T-cell (primary cell): Measurements from ENCODE around the gene FAM20C. TPM values are rescaled to one million over a fixed set of nuclear protein-coding genes. Genes with fewer than 3 reads are reported as not detected.

ENCODE experiments used
- ATAC-seq, 4 experiments: fragments of 200-7000 bp in 3 of 4; fragments of 150-1000 bp in 1 of 4; cut with Tn5 transposase; replicated peaks in 1 of 4; 1 replicate in 3 of 4; 2 replicates in 1 of 4; pipeline ENCODE4 v1.10.0; 2021; ENCODE audit warnings: moderate library complexity in 3 of 4, mild to moderate bottlenecking in 2 of 4, moderate number of reproducible peaks in 1 of 4
- CTCF ChIA-PET, 2 donors: fragments of 300-600 bp; sonication (Branson Sonifier 250); formaldehyde crosslinking; loops; one replicate each; lab custom pipeline; 2022; ENCODE audit warnings: antibody characterized with exemption in 2 of 2; lab: Charles Lee
- POLR2A ChIA-PET, 2 donors: fragments of 300-600 bp; sonication (Branson Sonifier 250); formaldehyde crosslinking; loops; one replicate each; lab custom pipeline; 2022; ENCODE audit warnings: antibody characterized with exemption in 2 of 2; lab: Charles Lee
- DNase-seq, 35 experiments: peaks; one replicate each; pipeline versions ENCODE4 v3.0.0 to v3.0.0-alpha.2; 2013 to 2023
- H3K27ac ChIP-seq: one replicate; pipeline ENCODE4 v1.5.1; 2013; ENCODE audit warnings: low read length
- H3K27me3 ChIP-seq, 2 experiments: replicated peaks in 1 of 2; 1 replicate in 1 of 2; 2 replicates in 1 of 2; pipeline versions ENCODE4 v1.6.1 to v1.7.0; 2013; ENCODE audit warnings: low read length in 1 of 2, mixed read lengths in 1 of 2; ENCODE audit not compliant: control insufficient read depth in 2 of 2, insufficient read depth in 2 of 2; ENCODE audit errors: extremely low read depth in 1 of 2
- H3K36me3 ChIP-seq, 2 donors: 1 replicate in 1 of 2; 2 replicates in 1 of 2; pipeline versions ENCODE4 v1.6.1 to v1.7.0; 2013; ENCODE audit warnings: low read length in 1 of 2; ENCODE audit not compliant: control insufficient read depth in 2 of 2, insufficient read depth in 1 of 2; ENCODE audit errors: extremely low read depth in 1 of 2
- H3K4me1 ChIP-seq, 2 experiments: 1 replicate in 1 of 2; 2 replicates in 1 of 2; pipeline versions ENCODE4 v1.6.1 to v1.7.0; 2013; ENCODE audit warnings: low read length in 2 of 2, mixed read lengths in 1 of 2; ENCODE audit not compliant: insufficient read depth in 2 of 2, control insufficient read depth in 1 of 2; ENCODE audit errors: extremely low read depth in 1 of 2
- H3K4me3 ChIP-seq, 2 donors: 1 replicate in 1 of 2; 2 replicates in 1 of 2; pipeline versions ENCODE4 v1.5.1 to v1.7.0; 2013; ENCODE audit warnings: mild to moderate bottlenecking in 2 of 2, low read length in 1 of 2, moderate library complexity in 1 of 2; ENCODE audit not compliant: control insufficient read depth in 1 of 2; ENCODE audit errors: extremely low read depth in 1 of 2
- H3K9me3 ChIP-seq: 2 replicates; pipeline ENCODE4 v1.7.0; 2013
- H3K27ac Mint-ChIP-seq, 2 donors: one replicate each; pipeline ENCODE4 v1.8.0; 2020 to 2021; ENCODE audit warnings: mild to moderate bottlenecking in 2 of 2, mixed read lengths in 2 of 2
- H3K27me3 Mint-ChIP-seq, 2 donors: one replicate each; pipeline ENCODE4 v1.8.0; 2021 to 2022; ENCODE audit warnings: mixed read lengths in 2 of 2
- H3K36me3 Mint-ChIP-seq: one replicate; pipeline ENCODE4 v1.8.0; 2021; ENCODE audit warnings: mixed read lengths
- H3K4me1 Mint-ChIP-seq, 3 donors: one replicate each; pipeline ENCODE4 v1.8.0; 2020 to 2022; ENCODE audit warnings: mixed read lengths in 3 of 3, mild to moderate bottlenecking in 1 of 3
- H3K4me3 Mint-ChIP-seq, 3 donors: one replicate each; pipeline ENCODE4 v1.8.0; 2020 to 2022; ENCODE audit warnings: mild to moderate bottlenecking in 3 of 3, mixed read lengths in 3 of 3, moderate library complexity in 3 of 3
- H3K9me3 Mint-ChIP-seq, 3 donors: one replicate each; pipeline ENCODE4 v1.8.0; 2020 to 2022; ENCODE audit warnings: mixed read lengths in 3 of 3
- WGBS: methylation state at CpG from one replicate; pipeline ENCODE4 v1.1.5; 2013; ENCODE audit warnings: missing lambda C conversion rate; ENCODE audit not compliant: insufficient coverage; 5-methylcytosine and 5-hydroxymethylcytosine counted together
- total RNA-seq, 35 experiments: library from RNA in 6 of 35; stranded (reverse) in 6 of 35; fragments of 120-200 nt in 1 of 35; gene quantifications; one replicate each; pipeline versions ENCODE4 v1.2.1 to v1.2.4 and lab custom pipeline; 2013 to 2026

Gene FAM20C
- total RNA-seq, 5 donors from 2014 or later (not counting 1 experiment from before 2014, with no cell fraction given), result 0.18 to 2.0 (median 1.2) TPM

- Histone ChIP-seq H3K4me1 (no peaks in the 10 kb centered on the region), H3K9me3 (no peaks in the 10 kb centered on the region), H3K4me3 (no peak overlapping the region), H3K36me3 (no peaks in the 10 kb centered on the region), H3K27ac (no peak overlapping the region), H3K27me3 (peaks cover 0 to 35% of the 10 kb centered on the region in 2 experiments)
- DNase-seq (no peak), ATAC-seq (no peak)
- Mint-ChIP-seq H3K36me3 (no peaks in the 10 kb centered on the region), H3K27me3 (peaks cover 0 to 12% of the 10 kb centered on the region in 2 donors), H3K4me3 (no peak overlapping the region), H3K9me3 (peaks cover 0 to 5% (median 0%) of the 10 kb centered on the region in 3 donors), H3K4me1 (no peaks in the 10 kb centered on the region), H3K27ac (no peak overlapping the region)
- POLR2A ChIA-PET, result no interaction called here
- CTCF ChIA-PET, result no interaction called here
- WGBS, result 82% methylated on average over 23 of the region's 24 CpGs
These were observed 111.7 kb downstream of the FAM20C start for GRCh38 chr7:303884-304573.

- WGBS, result 86% methylated on average over 14 of the region's 19 CpGs
- Mint-ChIP-seq H3K4me3 (no peak overlapping the region), H3K9me3 (peaks cover 0 to 5% (median 0%) of the 10 kb centered on the region in 3 donors), H3K36me3 (no peaks in the 10 kb centered on the region), H3K27ac (no peak overlapping the region), H3K27me3 (peaks cover 5 to 18% of the 10 kb centered on the region in 2 donors), H3K4me1 (no peaks in the 10 kb centered on the region)
- Histone ChIP-seq H3K9me3 (no peaks in the 10 kb centered on the region), H3K27ac (no peak overlapping the region), H3K36me3 (no peaks in the 10 kb centered on the region), H3K4me3 (no peak overlapping the region), H3K4me1 (no peaks in the 10 kb centered on the region), H3K27me3 (peaks cover 0 to 36% of the 10 kb centered on the region in 2 experiments)
- ChIA-PET CTCF (no interaction called here), POLR2A (interaction anchor here in 1 of 2 donors (0.6 kb wide), 1 partner anchor 489 kb away, joined by 4 read pairs; no protein-coding TSS in a partner anchor)
- DNase-seq (no peak), ATAC-seq (no peak)
These were observed 112.4 kb downstream of the FAM20C start for GRCh38 chr7:304574-305409.

GRCh38 chr7:305410-306151 lies 113.2 kb downstream of the FAM20C start:
- ATAC-seq (no peak), DNase-seq (no peak)
- POLR2A ChIA-PET, result interaction anchor here in 1 of 2 donors (0.6 kb wide), 1 partner anchor 489 kb away, joined by 4 read pairs; no protein-coding TSS in a partner anchor
- Mint-ChIP-seq H3K36me3 (no peaks in the 10 kb centered on the region), H3K27ac (no peak overlapping the region), H3K4me1 (no peaks in the 10 kb centered on the region), H3K4me3 (no peak overlapping the region), H3K9me3 (peaks cover 0 to 5% (median 0%) of the 10 kb centered on the region in 3 donors), H3K27me3 (peaks cover 5 to 18% of the 10 kb centered on the region in 2 donors)
- 90% methylated on average over 35 of the region's 35 CpGs for WGBS
- H3K4me3 ChIP-seq, result no peak overlapping the region
- H3K4me1 ChIP-seq, result no peaks in the 10 kb centered on the region
- H3K36me3 ChIP-seq, result no peaks in the 10 kb centered on the region
- peaks cover 0 to 37% of the 10 kb centered on the region in 2 experiments for H3K27me3 ChIP-seq
- no peaks in the 10 kb centered on the region for H3K9me3 ChIP-seq
- CTCF ChIA-PET, result no interaction called here
- H3K27ac ChIP-seq, result no peak overlapping the region

GRCh38 chr7:307970-308369 lies 115.6 kb downstream of the FAM20C start:
- ATAC-seq, result no peak
- CTCF ChIA-PET, result no interaction called here
- WGBS, result 52% methylated on average over 2 of the region's 3 CpGs

GRCh38 chr7:309586-310228 lies 117.3 kb downstream of the FAM20C start:
- Histone ChIP-seq H3K36me3 (no peaks in the 10 kb centered on the region), H3K9me3 (no peaks in the 10 kb centered on the region), H3K4me1 (no peaks in the 10 kb centered on the region), H3K4me3 (no peak overlapping the region), H3K27me3 (peaks cover 4 to 37% of the 10 kb centered on the region in 2 experiments), H3K27ac (no peak overlapping the region)
- H3K36me3 Mint-ChIP-seq, result no peaks in the 10 kb centered on the region
- no peaks in the 10 kb centered on the region for H3K4me1 Mint-ChIP-seq
- DNase-seq (no peak), ATAC-seq (no peak)
- H3K27me3 Mint-ChIP-seq, result peaks cover 23 to 37% of the 10 kb centered on the region in 2 donors
- no peak overlapping the region for H3K4me3 Mint-ChIP-seq
- no peak overlapping the region for H3K27ac Mint-ChIP-seq
- ChIA-PET POLR2A (no interaction called here), CTCF (no interaction called here)
- WGBS, result 98% methylated on average over 7 of the region's 19 CpGs
- peaks cover 0 to 5% (median 0%) of the 10 kb centered on the region in 3 donors for H3K9me3 Mint-ChIP-seq

More at GRCh38 chr7:307970-308369, 115.6 kb downstream of the FAM20C start:
- Mint-ChIP-seq H3K4me3 (no peak overlapping the region), H3K36me3 (no peaks in the 10 kb centered on the region), H3K9me3 (peaks cover 0 to 5% (median 0%) of the 10 kb centered on the region in 3 donors), H3K27me3 (peaks cover 15 to 29% of the 10 kb centered on the region in 2 donors), H3K4me1 (no peaks in the 10 kb centered on the region), H3K27ac (no peak overlapping the region)
- DNase-seq, result no peak
- POLR2A ChIA-PET, result no interaction called here
- Histone ChIP-seq H3K4me1 (no peaks in the 10 kb centered on the region), H3K4me3 (no peak overlapping the region), H3K27me3 (peaks cover 4 to 44% of the 10 kb centered on the region in 2 experiments), H3K27ac (no peak overlapping the region), H3K9me3 (no peaks in the 10 kb centered on the region), H3K36me3 (no peaks in the 10 kb centered on the region)
